GM23338 (cell line): Measurements from ENCODE around the gene RSBN1L. TPM values are rescaled to one million over a fixed set of nuclear protein-coding genes. Genes with fewer than 3 reads are reported as not detected.

Experiments
- ATAC-seq: fragments of 200-7000 bp; cut with Tn5 transposase; 3 replicates; pipeline ENCODE4 v1.9.1; 2020
- DNase-seq: peaks from one replicate; pipeline ENCODE4 v3.0.0-alpha.2; 2015; ENCODE audit warnings: low spot score
- H2AFZ ChIP-seq: fragments of 200-600 bp; sonication (generic); 2 replicates; pipeline ENCODE4 v1.8.0; 2016; ENCODE audit warnings: antibody characterized with exemption, mild to moderate bottlenecking, moderate library complexity
- H3F3A ChIP-seq: fragments of 200-600 bp; sonication (generic); replicated peaks from 2 replicates; pipeline ENCODE4 v1.8.0; 2017; ENCODE audit warnings: antibody characterized with exemption, mixed run types, low read depth
- H3K27ac ChIP-seq: fragments of 200-600 bp; sonication (generic); 2 replicates; pipeline ENCODE4 v1.6.1; 2016; ENCODE audit warnings: low read depth
- H3K27me3 ChIP-seq: fragments of 200-600 bp; sonication (generic); 2 replicates; pipeline ENCODE4 v1.8.0; 2016; ENCODE audit warnings: mild to moderate bottlenecking, mixed run types, moderate library complexity; ENCODE audit not compliant: insufficient read depth
- H3K36me3 ChIP-seq: fragments of 200-600 bp; sonication (generic); 2 replicates; pipeline ENCODE4 v1.8.0; 2016; ENCODE audit warnings: mild to moderate bottlenecking; ENCODE audit not compliant: insufficient read depth
- H3K4me1 ChIP-seq: fragments of 200-600 bp; sonication (generic); 2 replicates; pipeline ENCODE4 v1.8.0; 2016; ENCODE audit warnings: mild to moderate bottlenecking, moderate library complexity; ENCODE audit not compliant: insufficient read depth
- H3K4me2 ChIP-seq: fragments of 200-600 bp; sonication (generic); 2 replicates; pipeline ENCODE4 v1.7.1; 2017; ENCODE audit warnings: mixed run types
- H3K4me3 ChIP-seq: fragments of 200-600 bp; sonication (generic); 2 replicates; pipeline ENCODE4 v1.6.1; 2016; ENCODE audit warnings: mixed run types
- H3K79me2 ChIP-seq: fragments of 200-600 bp; sonication (generic); replicated peaks from 2 replicates; pipeline ENCODE4 v1.8.0; 2017; ENCODE audit warnings: mild to moderate bottlenecking; ENCODE audit not compliant: insufficient read depth
- H3K9me2 ChIP-seq: fragments of 200-600 bp; sonication (generic); 2 replicates; pipeline ENCODE4 v1.8.0; 2017; ENCODE audit not compliant: insufficient read depth
- H4K20me1 ChIP-seq: fragments of 200-600 bp; sonication (generic); replicated peaks from 2 replicates; pipeline ENCODE4 v1.8.0; 2017; ENCODE audit warnings: mild to moderate bottlenecking; ENCODE audit not compliant: insufficient read depth
- H3K27ac Mint-ChIP-seq: 2 replicates; pipeline ENCODE4 v1.8.0; 2020; ENCODE audit warnings: inconsistent platforms, mild to moderate bottlenecking, moderate library complexity, mixed read lengths
- H3K27me3 Mint-ChIP-seq: 3 replicates; pipeline ENCODE4 v1.8.0; 2022; ENCODE audit warnings: low read depth, mild to moderate bottlenecking, moderate library complexity, mixed read lengths, inconsistent platforms; ENCODE audit not compliant: insufficient read depth, poor library complexity
- H3K36me3 Mint-ChIP-seq: 3 replicates; pipeline ENCODE4 v1.8.0; 2021; ENCODE audit warnings: low read depth, mild to moderate bottlenecking, inconsistent platforms, moderate library complexity, mixed read lengths
- H3K4me1 Mint-ChIP-seq: 3 replicates; pipeline ENCODE4 v1.8.0; 2020; ENCODE audit warnings: mild to moderate bottlenecking, inconsistent platforms, mixed read lengths
- H3K4me3 Mint-ChIP-seq: 3 replicates; pipeline ENCODE4 v1.8.0; 2021; ENCODE audit warnings: moderate library complexity, mild to moderate bottlenecking, inconsistent platforms, mixed read lengths
- H3K9me3 Mint-ChIP-seq: 3 replicates; pipeline ENCODE4 v1.8.0; 2020; ENCODE audit warnings: moderate library complexity, mild to moderate bottlenecking, inconsistent platforms, mixed read lengths
- CREB1 ChIP-seq: fragments of 250-450 bp; sonication (Bioruptor Pico); IDR thresholded peaks from 2 replicates; pipeline ENCODE4 v1.5.0; 2020; ENCODE audit warnings: low read depth, mild to moderate bottlenecking, moderate library complexity
- CTCF ChIP-seq, 2 experiments: fragments of 200-600 bp in 1 of 2; sonication (generic) in 1 of 2; conservative IDR thresholded peaks; 2 replicates each; pipeline versions ENCODE4 v1.5.1 to v1.6.1; 2016 to 2017; ENCODE audit warnings: antibody characterized with exemption in 2 of 2, low read depth in 2 of 2, mild to moderate bottlenecking in 2 of 2, moderate library complexity in 1 of 2
- EZH2 ChIP-seq: fragments of 200-600 bp; sonication (generic); IDR thresholded peaks from one replicate; pipeline ENCODE4 v1.8.0; 2017; ENCODE audit warnings: antibody characterized with exemption, mild to moderate bottlenecking, low read depth; ENCODE audit not compliant: unreplicated experiment
- EZH2phosphoT487 ChIP-seq: fragments of 200-600 bp; sonication (generic); IDR thresholded peaks from one replicate; pipeline ENCODE4 v1.8.1; 2018; ENCODE audit warnings: antibody characterized with exemption; ENCODE audit not compliant: unreplicated experiment
- JUNB ChIP-seq: IDR thresholded peaks from one replicate; pipeline ENCODE4 v1.6.1; 2016; ENCODE audit warnings: antibody characterized with exemption; ENCODE audit not compliant: unreplicated experiment
- POLR2AphosphoS5 ChIP-seq: IDR thresholded peaks from 2 replicates; pipeline ENCODE4 v1.6.1; 2016; ENCODE audit warnings: antibody characterized with exemption, low read depth
- STAT1 ChIP-seq: IDR thresholded peaks from one replicate; pipeline ENCODE4 v1.6.1; 2016; ENCODE audit warnings: antibody characterized with exemption; ENCODE audit not compliant: unreplicated experiment
- ZNF114 ChIP-seq: fragments of 250-450 bp; sonication (Bioruptor Pico); IDR thresholded peaks from 2 replicates; pipeline ENCODE4 v1.5.0; 2020; ENCODE audit warnings: mild to moderate bottlenecking, moderate library complexity
- ZNF331 ChIP-seq: fragments of 250-450 bp; sonication (Bioruptor Pico); IDR thresholded peaks from 2 replicates; pipeline ENCODE4 v1.5.0; 2020; ENCODE audit warnings: low read depth, mild to moderate bottlenecking, moderate library complexity
- ZNF462 ChIP-seq: fragments of 250-450 bp; sonication (Bioruptor Pico); IDR thresholded peaks from 2 replicates; pipeline ENCODE4 v1.5.0; 2020; ENCODE audit warnings: mild to moderate bottlenecking, moderate library complexity
- polyA plus RNA-seq: library from polyadenylated mRNA; unstranded; fragments of >200 nt; fragmentation: Nextera tagmentation; extraction: Ambion mirVana; gene quantifications from 2 replicates; pipeline ENCODE4 v1.2.1, GENCODE V29; 2016
- total RNA-seq: library from RNA; depleted of rRNA; stranded (reverse); fragments of >200 nt; shearing (Covaris generic); gene quantifications from 2 replicates; pipeline ENCODE4 v1.2.3, GENCODE V29; 2014
- TF ChIP-seq, protein P1 (sequence below): IDR thresholded peaks from one replicate; pipeline ENCODE4 v1.6.1; 2018; ENCODE audit warnings: antibody characterized with exemption; ENCODE audit not compliant: unreplicated experiment

The RSBN1L gene
- total and polyA plus RNA-seq, 2 experiments from 2014 or later: 9.7 to 19.7 TPM

GRCh38 chr7:77658928-77659327 is 37.3 kb upstream of the RSBN1L start:
- Histone ChIP-seq H3K4me1 (no peaks in the 10 kb centered on the region), H2AFZ (no peak overlapping the region), H3K27me3 (no peaks in the 10 kb centered on the region), H3K4me2 (no peak overlapping the region), H3K36me3 (peaks cover 10% of the 10 kb centered on the region; the same call in 1 of the 2 replicates), H4K20me1 (no peaks in the 10 kb centered on the region; the same call in 1 of the 2 replicates), H3K27ac (no peak overlapping the region), H3K4me3 (no peak overlapping the region), H3F3A (no peaks in the 10 kb centered on the region), H3K9me2 (no peaks in the 10 kb centered on the region), H3K79me2 (no peaks in the 10 kb centered on the region)
- TF ChIP-seq ZNF331 (CRISPR knock-in tag): no peak
- TF ChIP-seq ZNF114 (CRISPR knock-in tag): no peak
- no peak for TF ChIP-seq EZH2phosphoT487
- TF ChIP-seq EZH2: no peak
- TF ChIP-seq ZNF462 (CRISPR knock-in tag): no peak
- Mint-ChIP-seq H3K36me3 (peaks cover 14% of the 10 kb centered on the region; the same call in 2 of the 3 replicates), H3K4me3 (no peak overlapping the region), H3K4me1 (no peaks in the 10 kb centered on the region), H3K27ac (no peak overlapping the region), H3K27me3 (no peaks in the 10 kb centered on the region), H3K9me3 (no peaks in the 10 kb centered on the region)
- no peak for ATAC-seq
- DNase-seq: no peak

GRCh38 chr7:77661816-77662215 is 34.4 kb upstream of the RSBN1L start:
- no peaks in the 10 kb centered on the region for H3K27me3 ChIP-seq
- H3K36me3 ChIP-seq: no peaks in the 10 kb centered on the region
- peaks cover 2% of the 10 kb centered on the region for H3K27me3 Mint-ChIP-seq
- H3K79me2 ChIP-seq: no peaks in the 10 kb centered on the region
- H3K9me2 ChIP-seq: no peaks in the 10 kb centered on the region
- H3K4me2 ChIP-seq: no peak overlapping the region
- peaks cover 1% of the 10 kb centered on the region; the same call in 1 of the 3 replicates for H3K4me1 Mint-ChIP-seq
- no peaks in the 10 kb centered on the region for H3F3A ChIP-seq
- H3K4me3 Mint-ChIP-seq: no peak overlapping the region
- H3K27ac ChIP-seq: peak overlapping the region; percentile 19; the same call in 1 of the 2 replicates
- H4K20me1 ChIP-seq: no peaks in the 10 kb centered on the region; the same call in none of the 2 replicates
- ATAC-seq (no peak), DNase-seq (no peak)
- H3K27ac Mint-ChIP-seq: no peak overlapping the region
- H3K4me1 ChIP-seq: no peaks in the 10 kb centered on the region
- H2AFZ ChIP-seq: no peak overlapping the region
- peaks cover 4% of the 10 kb centered on the region; the same call in 1 of the 3 replicates for H3K36me3 Mint-ChIP-seq
- H3K4me3 ChIP-seq: no peak overlapping the region
- H3K9me3 Mint-ChIP-seq: no peaks in the 10 kb centered on the region
- TF ChIP-seq JUNB (no peak), CREB1 (CRISPR knock-in tag) (no peak), POLR2AphosphoS5 (no peak), EZH2 (no peak), STAT1 (no peak), CTCF (conservative IDR thresholded peaks at IDR 0.05; ENCODE audit: low read depth in 2 of 2) (no peak)
- TF ChIP-seq, protein P1, sequence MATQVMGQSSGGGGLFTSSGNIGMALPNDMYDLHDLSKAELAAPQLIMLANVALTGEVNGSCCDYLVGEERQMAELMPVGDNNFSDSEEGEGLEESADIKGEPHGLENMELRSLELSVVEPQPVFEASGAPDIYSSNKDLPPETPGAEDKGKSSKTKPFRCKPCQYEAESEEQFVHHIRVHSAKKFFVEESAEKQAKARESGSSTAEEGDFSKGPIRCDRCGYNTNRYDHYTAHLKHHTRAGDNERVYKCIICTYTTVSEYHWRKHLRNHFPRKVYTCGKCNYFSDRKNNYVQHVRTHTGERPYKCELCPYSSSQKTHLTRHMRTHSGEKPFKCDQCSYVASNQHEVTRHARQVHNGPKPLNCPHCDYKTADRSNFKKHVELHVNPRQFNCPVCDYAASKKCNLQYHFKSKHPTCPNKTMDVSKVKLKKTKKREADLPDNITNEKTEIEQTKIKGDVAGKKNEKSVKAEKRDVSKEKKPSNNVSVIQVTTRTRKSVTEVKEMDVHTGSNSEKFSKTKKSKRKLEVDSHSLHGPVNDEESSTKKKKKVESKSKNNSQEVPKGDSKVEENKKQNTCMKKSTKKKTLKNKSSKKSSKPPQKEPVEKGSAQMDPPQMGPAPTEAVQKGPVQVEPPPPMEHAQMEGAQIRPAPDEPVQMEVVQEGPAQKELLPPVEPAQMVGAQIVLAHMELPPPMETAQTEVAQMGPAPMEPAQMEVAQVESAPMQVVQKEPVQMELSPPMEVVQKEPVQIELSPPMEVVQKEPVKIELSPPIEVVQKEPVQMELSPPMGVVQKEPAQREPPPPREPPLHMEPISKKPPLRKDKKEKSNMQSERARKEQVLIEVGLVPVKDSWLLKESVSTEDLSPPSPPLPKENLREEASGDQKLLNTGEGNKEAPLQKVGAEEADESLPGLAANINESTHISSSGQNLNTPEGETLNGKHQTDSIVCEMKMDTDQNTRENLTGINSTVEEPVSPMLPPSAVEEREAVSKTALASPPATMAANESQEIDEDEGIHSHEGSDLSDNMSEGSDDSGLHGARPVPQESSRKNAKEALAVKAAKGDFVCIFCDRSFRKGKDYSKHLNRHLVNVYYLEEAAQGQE: no peak
